ENCODE measurements around the gene PILRB.
"Not testable (repeated sequence)": the region's sequence is repeated elsewhere in the genome, so short reads cannot be mapped to it uniquely, and the experiment has no call there.

Gene PILRB

DNA sequence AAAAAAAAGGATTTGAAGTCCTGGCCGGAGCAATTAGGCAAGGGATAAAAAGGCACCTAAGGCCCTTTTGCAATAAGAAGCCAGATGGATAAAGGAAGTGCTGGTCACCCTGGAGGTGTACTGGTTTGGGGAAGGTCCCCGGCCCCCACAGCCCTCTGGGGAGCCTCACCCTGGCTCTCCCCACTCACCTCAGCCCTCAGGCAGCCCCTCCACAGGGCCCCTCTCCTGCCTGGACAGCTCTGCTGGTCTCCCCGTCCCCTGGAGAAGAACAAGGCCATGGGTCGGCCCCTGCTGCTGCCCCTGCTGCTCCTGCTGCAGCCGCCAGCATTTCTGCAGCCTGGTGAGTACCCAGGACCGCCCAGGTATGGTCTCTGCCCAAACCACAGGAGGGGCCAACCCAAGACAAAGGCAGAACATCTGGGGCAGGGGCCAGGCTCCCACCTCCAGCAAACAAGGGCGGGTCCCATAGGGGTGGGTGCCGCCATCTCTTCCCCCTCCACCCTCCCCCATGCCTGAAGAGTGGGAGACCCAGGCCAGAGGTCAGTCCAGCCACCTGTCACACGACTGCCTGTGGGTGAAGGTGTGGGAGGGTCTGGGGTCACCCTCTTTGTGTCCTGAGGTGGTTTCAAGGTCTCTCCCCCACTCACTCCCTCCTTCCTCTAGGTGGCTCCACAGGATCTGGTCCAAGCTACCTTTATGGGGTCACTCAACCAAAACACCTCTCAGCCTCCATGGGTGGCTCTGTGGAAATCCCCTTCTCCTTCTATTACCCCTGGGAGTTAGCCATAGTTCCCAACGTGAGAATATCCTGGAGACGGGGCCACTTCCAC is at the start of gene PILRB:
Gene PILRB (plus strand): TSS at position 91 of the 830 bp plus-strand sequence. CDS start 186 bp downstream, at position 277.
- no peak for DNase-seq (ENCODE audit: low read depth in 2 of 2)

DNA sequence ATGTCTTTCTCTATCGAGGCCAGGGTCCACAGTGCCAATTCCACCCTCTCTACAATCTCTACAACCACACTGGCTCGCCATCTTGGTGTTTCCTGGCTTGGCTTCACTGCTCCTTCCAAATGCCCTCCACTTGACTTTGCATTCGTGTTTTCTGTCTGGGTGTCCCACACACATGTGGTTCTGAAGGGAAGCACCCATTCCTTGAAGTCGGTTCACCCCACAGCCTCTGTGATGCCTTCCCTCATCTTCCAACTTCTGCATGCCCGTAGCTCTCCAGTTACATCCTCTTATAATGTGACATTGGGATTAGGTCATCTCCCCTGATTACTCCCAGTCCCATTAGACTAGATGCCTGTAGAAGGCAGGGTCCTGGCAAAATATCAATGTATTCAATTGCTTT is 39.6 kb upstream of the PILRB start:
- not testable (repeated sequence) for DNase-seq (ENCODE audit: low read depth in 2 of 2)

DNA sequence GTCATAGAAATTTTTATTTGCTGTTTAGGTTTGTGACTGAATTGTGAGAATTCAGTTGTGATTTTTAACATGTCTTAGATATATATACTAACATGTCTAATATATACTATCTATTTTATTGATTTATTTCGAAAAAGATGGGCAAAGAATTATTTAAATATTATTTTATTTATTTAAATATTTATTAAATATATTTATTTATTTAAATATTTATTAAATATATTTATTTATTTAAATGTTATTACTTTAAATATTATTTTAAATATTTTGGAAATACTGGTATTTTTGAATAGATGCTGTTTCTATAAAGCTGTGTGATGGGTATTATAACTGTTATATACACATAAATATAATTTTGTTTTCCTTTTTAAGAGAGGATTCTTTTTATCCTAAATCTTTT is 36.3 kb upstream of the PILRB start:
- DNase-seq (ENCODE audit: low read depth in 2 of 2) = not testable (repeated sequence)

DNA sequence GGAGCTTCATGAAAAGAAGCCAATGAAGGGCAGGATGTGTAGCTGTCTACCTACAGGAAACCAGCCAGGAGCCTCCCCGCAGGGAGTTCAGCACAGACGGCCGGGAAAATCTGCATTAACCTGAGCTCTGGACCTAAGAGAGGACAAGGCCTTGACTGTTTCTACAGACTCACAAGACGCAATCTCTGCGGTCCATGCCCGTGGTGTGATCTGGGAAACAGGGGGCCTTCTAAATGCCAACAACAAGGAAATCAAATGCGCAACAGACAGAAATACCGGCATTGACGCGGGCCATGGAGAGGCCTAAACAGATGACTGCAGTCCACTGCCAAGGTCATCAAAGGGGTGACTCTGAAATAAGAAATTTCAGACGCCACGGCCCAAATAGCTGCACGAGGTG is 33.7 kb upstream of the PILRB start:
- DNase-seq (ENCODE audit: low read depth in 2 of 2) = not testable (repeated sequence)

DNA sequence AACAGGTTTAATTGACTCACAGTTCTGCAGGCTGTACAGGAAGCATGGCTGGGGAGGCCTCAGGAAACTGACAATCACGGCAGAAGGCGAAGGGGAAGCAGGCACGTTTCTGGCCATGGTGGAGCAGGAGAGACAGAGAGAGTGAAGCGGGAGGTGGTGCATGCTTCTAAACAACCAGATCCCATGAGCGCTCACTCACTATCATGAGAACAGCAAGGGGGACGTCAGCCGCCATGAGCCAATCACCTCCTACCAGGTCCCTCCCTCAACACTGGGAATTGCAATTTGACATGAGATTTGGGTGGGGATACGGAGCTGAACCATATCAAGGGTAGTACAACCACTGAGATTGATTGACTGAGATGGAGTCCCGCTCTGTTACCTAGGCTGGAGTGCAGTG is 32.2 kb upstream of the PILRB start:
- not testable (repeated sequence) for DNase-seq (ENCODE audit: low read depth in 2 of 2)

DNA sequence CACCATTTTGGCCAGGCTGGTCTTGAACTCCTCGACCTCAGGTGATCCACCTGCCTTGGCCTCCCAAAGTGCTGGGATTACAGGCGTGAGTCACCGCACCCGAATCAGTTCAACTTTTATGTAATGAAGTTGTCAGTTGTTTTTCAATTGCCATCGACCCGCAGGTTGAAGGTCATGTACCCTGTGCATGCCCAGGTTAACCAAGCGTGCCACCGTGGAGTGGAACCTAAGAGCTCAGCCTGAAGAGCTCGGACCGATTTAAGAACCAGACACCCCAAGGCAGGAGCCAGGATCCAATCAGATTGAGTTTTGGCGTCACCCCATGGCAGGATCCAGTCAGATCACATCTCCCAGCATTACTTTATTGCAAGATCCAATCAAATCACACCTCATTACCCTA is 31.0 kb upstream of the PILRB start:
- not testable (repeated sequence) for DNase-seq (ENCODE audit: low read depth in 2 of 2)

DNA sequence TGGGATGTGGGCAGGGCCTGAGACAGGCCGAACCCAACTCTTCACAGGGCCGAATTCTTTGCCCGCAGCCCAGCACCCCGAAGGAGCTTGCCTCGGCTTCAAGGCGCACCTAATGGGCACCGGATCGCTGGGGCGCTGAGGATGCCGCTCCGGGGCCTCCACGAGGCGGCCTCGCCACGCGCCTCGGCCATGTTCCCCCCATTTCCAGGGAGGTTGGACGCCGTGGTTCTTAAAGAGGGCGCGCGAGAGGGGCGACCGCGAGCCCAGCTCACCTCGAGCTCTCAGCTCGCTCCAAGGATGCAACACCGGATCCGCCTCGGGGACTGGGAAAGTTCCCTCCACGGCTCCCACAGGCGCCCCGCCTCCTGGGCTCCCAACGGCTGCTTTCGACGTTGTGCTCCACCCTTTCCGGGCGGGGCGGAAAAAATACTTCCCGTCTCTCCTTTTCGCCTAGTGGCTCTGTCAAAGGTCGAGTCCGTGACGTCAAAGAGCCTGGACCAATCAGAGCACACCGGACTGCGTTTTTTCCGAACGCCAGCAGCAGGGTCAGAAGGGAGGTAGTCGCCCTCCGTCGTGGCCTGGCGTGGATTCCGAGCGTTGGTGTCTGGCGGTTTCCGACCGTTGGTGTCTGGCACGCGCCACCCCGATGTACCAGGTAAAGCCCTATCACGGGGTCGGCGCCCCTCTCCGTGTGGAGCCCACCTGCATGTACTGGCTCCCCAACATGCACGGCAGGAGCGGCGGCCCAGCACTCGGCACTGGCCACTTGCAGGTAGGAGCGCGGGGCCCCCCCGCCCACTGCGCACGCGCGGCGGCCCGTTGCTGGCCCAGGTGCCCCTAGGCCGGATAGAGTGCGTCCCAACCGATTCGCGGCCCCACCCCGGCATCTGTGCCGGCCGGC is 22.1 kb upstream of the PILRB start:
- peak; percentile 67 to 71 for DNase-seq (ENCODE audit: low read depth in 2 of 2)

DNA sequence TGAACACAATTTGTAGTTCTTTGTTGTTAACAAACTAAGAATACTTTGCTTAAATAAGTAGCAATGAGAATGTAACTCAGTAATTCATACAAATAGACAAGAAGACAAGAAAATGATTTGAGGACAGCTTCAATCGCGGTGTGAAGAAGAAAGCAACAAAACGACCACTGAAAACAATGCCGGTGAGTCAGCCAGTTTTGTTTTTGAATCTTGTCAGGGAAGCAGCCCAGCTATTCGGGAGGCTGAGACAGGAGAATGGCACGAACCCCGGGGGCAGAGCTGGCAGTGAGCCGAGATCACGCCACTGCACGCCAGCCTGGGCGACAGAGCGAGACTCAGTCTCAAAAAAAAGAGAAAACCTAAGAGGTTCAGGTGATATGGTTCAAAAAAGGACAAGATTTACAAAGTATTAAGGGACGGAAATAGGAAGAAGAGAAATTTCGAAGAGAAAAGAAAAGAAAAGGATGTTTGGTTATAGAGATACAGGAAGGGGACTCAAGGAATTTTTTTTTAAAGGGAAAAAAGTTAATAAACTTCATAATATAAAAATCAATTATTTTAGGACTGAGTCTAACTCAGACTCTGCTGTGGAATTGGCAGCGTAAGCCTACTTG is 19.7 kb upstream of the PILRB start:
- not testable (repeated sequence) for DNase-seq (ENCODE audit: low read depth in 2 of 2)

DNA sequence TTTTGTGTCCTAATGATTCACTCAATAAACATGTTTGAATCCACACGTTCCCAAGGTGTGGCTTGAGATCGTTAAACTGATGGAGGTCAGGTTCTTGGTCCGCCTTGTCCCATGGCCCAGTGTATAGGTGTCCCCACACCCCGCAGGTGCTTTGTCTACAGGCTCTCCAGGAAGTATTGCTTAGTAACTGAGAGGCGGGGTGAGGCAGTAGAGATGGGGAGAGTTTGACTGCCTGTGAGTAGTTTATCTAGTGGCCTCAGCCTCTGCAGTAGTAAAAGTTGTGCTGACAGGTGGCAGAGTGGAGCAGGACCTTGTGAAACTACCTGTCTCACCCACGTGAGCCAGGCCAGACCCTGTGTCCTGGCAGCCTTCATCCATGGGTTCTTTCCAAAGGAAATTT is 16.6 kb upstream of the PILRB start:
- not testable (repeated sequence) for DNase-seq (ENCODE audit: low read depth in 2 of 2)

DNA sequence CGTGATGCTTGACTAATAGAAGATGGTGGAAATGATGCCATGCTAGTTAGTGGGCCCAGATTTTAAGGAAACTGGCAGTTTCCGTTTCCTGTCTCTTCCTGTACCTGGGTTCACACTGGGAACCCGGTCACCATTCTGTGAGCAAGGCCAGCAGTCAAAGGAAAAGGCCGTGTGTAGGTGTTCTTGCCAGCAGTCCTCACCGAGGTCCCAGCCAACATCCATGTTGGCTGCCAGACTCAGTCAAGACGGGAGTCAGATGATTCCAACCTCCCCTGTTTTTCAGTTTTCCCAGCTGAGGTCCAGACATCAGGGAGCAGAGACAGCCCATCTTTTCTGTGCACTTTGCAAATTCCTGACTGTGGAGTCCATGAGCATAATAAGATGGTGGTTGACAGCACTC is 15.2 kb upstream of the PILRB start:
- no peak for DNase-seq (ENCODE audit: low read depth in 2 of 2)

DNA sequence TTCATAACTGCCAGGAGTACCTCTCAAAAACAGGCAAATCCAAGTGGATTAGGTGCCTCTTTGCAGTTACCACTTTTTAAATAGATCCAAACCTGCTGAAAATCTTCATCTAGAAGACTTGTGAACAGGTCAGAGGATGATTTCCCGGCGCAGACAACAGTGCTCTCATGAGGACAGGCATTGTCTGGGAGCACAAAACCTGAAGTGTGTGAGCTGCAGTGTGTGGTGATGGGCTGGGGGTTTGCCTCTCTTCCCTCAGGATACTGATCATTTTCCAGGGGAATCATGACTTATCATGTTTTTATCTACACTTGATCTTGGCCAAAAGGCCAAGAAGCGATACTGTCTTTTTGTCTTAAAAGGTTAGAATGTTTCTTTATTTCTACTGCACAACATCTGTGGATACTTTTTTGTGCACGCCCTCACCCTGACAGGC is 13.8 kb upstream of the PILRB start:
- not testable (repeated sequence) for DNase-seq (ENCODE audit: low read depth in 2 of 2)

DNA sequence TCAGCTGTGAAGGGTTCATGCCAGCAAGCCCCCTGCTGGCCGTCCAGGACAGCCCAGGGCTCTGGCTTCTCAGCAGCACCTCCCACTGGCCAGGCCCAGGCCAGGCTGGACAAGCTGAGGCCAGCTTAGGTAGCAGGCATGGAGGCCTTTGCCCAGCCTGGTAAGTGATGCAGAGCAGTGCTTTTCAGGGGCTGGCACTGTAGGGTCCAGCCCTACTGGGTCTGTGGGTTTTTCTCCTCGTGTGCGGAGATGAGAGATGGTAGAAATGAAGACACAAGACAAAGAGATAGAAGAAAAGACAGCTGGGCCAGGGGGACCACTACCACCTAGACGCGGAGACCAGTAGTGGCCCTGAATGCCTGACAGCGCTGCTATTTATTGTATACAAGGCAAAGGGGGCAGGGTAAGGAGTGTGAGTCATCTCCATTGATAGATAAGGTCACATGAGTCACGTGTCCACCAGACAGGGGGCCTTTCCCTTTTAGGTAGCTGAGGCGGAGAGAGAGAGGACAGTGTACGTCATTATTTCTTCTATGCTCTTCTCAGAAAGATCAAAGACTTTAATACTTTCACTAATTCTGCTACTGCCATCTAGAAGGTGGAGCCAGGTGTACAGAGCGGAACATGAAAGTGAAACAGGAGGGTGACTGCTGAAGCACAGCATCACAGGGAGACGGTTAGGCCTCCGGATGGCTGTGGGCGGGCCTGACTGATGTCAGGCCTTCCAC is 13.2 kb upstream of the PILRB start:
- peak; percentile 49 to 53 for DNase-seq (ENCODE audit: low read depth in 2 of 2)

DNA sequence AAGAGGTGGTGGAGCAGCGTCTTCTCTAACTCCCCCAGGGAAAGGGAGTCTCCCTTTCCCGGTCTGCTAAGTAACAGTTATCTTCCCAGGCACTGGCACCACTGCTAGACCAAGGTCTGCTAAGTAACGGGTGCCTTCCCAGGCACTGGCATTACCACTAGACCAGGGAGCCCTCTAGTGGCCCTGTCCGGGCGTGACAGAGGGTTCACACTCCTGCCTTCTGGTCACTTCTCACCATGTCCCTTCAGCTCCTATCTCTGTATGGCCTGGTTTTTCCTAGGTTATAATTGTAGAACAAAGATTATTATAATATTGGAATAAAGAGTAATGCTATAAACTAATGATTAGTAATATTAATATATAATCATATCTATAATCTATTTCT is 12.6 kb upstream of the PILRB start:
- peak; percentile 36 to 53 for DNase-seq (ENCODE audit: low read depth in 2 of 2)

DNA sequence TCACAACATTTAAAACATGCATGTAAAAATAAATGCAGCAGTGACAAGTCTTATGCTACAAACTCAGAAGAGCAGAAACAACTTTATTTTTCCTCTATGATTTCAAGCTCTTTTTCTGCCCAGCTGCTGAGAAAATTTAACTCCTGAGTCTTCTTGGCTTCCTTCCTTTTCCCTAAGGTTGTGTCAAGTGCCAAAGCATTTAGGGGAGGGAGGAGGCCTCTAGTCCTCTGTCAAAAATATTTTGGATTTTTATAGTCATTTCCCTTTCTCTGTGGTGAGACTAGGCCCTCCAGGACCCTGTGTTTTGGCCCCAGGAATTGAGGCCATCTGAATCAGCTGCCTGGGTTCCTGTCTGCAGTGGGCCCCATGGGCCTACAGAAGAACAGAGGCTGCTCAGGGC is 11.0 kb upstream of the PILRB start:
- no peak for DNase-seq (ENCODE audit: low read depth in 2 of 2)

DNA sequence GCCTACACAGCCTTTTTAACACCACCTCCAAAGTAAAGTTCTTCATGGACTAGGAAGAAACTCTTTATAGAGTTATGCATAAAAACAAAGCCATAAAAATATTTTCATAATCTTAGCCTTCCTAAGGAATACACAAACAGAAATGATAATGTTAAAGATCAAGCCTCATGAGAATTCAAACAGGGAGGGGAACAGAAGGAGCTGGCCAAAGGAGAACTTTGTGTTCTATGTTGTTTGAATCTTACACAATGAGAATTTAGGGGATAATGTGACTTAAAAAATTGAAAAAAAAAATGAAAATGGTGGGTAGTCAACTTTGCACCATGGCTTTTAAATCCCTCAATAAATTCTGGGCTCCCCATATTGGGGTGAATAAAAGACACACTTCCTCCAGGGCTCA is 9.1 kb upstream of the PILRB start:
- no peak for DNase-seq (ENCODE audit: low read depth in 2 of 2)

DNA sequence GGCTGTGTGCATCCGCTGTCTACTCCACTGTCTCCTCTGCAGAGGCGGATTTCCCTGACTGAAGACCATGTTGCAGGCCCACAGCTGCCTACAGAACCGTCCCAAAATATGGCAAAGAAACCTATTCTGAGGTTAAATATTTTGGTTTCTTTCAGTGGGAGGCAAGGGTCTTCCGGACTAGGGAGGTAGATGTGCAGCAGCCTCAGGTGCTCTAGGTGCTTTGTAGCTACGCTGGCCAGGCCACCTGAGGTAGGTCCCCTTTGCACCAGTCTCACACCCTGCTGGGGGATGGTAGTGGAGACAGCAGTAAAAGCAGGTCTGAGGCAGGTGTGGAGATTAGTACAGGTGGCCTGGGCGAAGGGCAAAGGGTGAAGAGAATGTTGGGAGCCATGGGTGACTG is 8.2 kb upstream of the PILRB start:
- DNase-seq (ENCODE audit: low read depth in 2 of 2) = no peak

DNA sequence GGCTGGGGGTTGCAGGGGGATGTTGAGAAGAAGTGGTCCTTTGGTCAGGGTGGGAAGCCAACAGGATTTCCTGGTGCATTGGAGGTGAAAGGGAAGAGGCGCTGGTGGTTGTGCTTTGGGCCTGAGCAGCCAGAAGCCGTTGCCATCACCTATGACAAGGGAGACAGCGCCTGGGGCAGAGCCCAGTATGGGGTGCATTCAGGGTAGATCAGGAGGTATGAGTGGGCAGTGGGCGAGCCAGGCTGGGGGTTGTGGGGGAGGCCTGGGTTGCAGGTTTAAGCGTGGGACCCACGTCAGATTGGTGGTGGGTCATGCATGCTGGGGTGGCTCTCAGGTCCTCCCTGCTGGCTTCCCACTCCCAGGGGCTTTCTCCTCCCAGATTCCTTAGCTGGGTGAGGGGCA is 6.3 kb upstream of the PILRB start:
- no peak for DNase-seq (ENCODE audit: low read depth in 2 of 2)

DNA sequence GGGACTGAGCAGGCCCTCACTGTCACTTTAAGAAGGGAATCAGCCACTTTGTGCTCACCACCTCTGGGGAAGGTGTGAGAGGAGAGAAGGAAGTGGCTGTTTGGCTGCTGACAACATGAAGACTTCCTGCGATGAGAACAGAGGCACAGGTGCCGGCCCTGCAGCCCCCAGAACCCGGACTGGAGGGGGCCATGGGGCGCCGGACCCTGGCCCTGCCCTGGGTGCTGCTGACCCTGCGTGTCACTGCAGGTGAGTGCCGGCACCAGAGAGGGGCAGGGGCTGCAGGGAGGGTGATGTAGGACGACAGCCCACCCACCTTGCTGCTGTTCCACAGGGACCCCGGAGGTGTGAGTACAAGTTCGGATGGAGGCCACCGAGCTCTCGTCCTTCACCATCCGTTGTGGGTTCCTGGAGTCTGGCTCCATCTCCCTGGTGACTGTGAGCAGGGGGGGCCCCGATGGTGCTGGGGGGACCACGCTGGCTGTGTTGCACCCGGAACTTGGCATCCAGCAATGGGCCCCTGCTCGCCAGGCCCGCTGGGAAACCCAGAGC is 5.6 kb upstream of the PILRB start:
- DNase-seq (ENCODE audit: low read depth in 2 of 2) = not testable (repeated sequence)

DNA sequence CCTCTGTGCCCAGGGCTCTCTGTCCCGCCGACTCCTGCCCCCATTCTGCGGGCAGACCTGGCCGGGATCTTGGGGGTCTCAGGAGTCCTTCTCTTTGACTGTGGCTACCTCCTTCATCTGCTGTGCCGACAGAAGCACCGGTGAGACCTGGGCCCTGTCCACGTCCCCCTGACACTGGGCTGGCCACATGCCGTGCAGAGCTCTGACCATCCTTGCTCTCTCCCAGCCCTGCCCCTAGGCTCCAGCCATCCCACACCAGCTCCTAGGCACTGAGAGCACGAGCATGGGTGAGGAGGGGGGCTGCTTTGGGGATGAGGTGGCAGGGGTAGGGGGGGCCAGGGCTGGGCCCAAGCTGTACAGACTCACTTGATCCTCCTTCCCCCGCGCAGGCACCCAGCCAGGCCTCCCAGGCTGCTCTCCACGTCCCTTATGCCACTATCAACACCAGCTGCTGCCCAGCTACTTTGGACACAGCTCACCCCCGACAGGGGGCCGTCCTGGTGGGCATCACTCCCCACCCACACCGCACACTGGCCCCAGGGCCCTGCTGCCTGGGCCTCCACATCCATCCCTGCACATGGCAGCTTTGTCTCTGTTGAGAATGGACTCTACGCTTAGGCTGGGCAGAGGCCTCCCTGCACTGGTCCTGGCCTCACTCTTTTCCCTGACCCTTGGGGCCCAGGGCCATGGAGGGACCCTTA is 4.8 kb upstream of the PILRB start:
- DNase-seq (ENCODE audit: low read depth in 2 of 2) = no peak

DNA sequence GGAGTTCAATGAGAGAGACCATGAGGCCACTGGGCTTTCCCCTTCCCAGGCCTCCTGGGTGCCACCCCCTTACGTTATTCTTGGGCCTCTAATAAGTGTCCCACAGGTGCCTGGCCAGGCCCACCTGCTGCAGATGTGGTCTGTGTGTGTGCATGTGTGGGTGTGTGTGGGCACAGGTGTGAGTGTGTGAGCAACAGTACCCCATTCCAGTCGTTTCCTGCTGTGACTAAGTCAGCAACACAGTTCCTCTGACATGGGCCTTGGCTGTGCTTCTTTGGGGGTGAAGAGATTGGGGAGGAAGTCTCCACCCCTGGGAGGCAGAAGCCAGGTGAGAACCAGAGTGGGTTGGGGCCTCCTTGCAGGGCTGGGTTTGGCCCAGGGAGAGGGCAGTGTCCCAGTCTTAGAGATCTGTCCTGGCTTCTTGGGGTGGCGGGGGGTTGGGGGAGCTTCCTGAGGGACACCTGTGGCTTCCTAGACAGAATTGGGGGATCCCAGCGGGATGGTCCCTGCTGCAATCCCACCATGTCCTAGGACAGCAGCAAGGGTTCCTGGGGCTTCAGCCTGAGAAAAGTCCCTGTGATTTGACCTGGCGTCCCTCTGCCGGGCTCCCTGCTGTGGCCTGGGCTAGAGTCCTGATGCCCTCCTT is 4.1 kb upstream of the PILRB start:
- no peak for DNase-seq (ENCODE audit: low read depth in 2 of 2)

All from stimulated activated CD8-positive, alpha-beta memory T cell treated with anti-CD3 and anti-CD28 coated beads, Interleukin-7, amount 100 ng/mL, for 1 hour (primary cell).